ENCODE data around the gene ZNRF3.
"Not testable (repeated sequence)": the region's sequence is repeated elsewhere in the genome, so short reads cannot be mapped to it uniquely, and the experiment has no call there.

The ZNRF3 gene

DNA sequence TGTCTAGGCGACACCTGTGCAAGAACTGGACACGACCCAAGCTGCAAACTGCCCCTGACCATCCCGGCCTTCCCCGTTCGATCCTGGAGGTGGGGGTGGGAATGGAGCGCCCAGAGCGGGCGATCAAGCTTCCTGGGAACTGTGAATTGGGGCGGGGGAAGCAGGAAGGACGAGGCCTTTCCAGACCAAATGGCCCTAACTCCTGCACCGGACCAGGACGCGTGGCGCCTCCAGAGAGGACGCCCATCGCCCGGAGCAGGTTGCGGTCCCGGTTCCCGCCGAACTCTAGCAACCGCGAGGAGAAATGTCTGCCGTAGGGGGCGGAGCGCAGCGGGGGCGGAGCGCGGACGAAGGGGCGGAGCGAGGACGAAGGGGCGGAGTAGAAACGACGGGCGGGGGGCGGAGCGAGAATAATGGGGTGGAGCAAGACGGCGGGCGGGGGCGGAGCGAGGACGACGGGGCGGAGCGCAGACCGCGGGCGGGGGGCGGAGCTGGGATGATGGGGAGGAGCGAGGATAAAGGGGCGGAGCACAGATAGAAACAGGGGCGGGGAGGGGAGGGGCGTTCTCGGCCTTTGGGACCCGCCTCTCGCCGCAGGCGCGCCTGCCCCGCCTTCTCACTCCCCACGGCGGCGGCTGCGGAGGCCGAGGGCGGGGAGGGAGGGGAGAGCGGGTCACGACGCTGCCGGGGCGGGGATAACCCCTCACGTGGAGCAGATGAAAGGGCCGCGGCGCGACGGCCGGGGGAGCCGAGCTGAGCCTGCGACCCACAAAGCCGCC is at the start of gene ZNRF3:
ZNRF3 (plus strand) TSS at position 695 of the 779 bp plus-strand sequence. CDS start 195 bp downstream, outside the sequence.
- Mint-ChIP-seq H3K36me3 (peaks cover 2% of the 10 kb centered on the region), H3K4me1 (ENCODE audit: low read depth) (peaks cover 19% of the 10 kb centered on the region), H3K9me3 (ENCODE audit: low read depth) (no peaks in the 10 kb centered on the region), H3K4me3 (peak within 1 kb of the TSS; percentile 85), H3K27me3 (peaks cover 9% of the 10 kb centered on the region), H3K27ac (peak within 1 kb of the TSS; percentile 68)

- no peak overlapping the region for H3K27ac Mint-ChIP-seq
- no peaks in the 10 kb centered on the region for H3K4me1 Mint-ChIP-seq (ENCODE audit: low read depth)
- no peaks in the 10 kb centered on the region for H3K9me3 Mint-ChIP-seq (ENCODE audit: low read depth)
- no peak overlapping the region for H3K4me3 Mint-ChIP-seq
- peaks cover 4% of the 10 kb centered on the region for H3K36me3 Mint-ChIP-seq
- H3K27me3 Mint-ChIP-seq: no peaks in the 10 kb centered on the region
Observed at GRCh38 chr22:28835630-28836189, 47.7 kb upstream of the ZNRF3 start.

DNA sequence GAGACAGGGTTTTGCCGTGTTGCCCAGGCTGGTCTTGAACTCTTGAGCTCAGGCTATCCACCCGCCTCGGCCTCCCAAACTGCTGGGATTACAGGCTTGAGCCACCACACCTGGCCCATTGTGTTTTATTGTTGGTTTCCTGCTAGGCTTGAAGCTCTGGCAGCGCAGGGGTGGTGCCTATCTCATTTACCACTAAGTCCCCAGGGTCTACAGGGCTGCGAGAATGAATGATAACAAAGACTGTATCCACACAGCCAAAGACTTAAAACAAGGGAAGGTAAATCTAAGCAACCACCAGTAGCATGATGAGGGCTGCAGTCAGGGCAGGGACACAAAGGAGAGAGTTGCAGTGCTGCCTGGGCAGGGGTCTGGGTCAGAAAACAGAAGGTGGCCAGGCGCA is 45.7 kb upstream of the ZNRF3 start:
- H3K27me3 Mint-ChIP-seq: no peaks in the 10 kb centered on the region
- no peaks in the 10 kb centered on the region for H3K4me1 Mint-ChIP-seq (ENCODE audit: low read depth)
- no peak overlapping the region for H3K27ac Mint-ChIP-seq
- no peak overlapping the region for H3K4me3 Mint-ChIP-seq
- H3K9me3 Mint-ChIP-seq (ENCODE audit: low read depth): no peaks in the 10 kb centered on the region
- H3K36me3 Mint-ChIP-seq: peaks cover 4% of the 10 kb centered on the region

DNA sequence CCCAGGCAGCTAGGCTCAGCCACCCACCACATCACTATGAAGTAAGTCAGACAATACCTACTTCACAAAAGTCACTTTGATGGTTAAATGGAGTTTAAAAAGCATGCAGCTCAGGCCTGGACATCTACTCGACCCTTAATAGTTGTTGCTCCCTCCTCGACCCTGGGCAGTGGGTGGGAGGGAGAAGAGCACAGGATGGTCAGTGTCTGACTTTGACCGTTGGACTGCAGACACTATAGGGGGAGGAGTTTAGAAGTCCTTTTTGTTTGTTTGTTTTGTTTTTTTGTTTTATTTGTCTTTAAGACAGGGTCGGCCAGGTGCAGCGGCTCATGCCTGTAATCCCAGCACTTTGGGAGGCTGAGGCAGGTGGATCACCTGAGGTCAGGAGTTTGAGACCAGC is 44.4 kb upstream of the ZNRF3 start:
- H3K27ac Mint-ChIP-seq: no peak overlapping the region
- no peaks in the 10 kb centered on the region for H3K27me3 Mint-ChIP-seq
- H3K9me3 Mint-ChIP-seq (ENCODE audit: low read depth): no peaks in the 10 kb centered on the region
- no peaks in the 10 kb centered on the region for H3K4me1 Mint-ChIP-seq (ENCODE audit: low read depth)
- H3K36me3 Mint-ChIP-seq: peaks cover 4% of the 10 kb centered on the region
- H3K4me3 Mint-ChIP-seq: no peak overlapping the region

GRCh38 chr22:28841111-28841510 is 42.3 kb upstream of the ZNRF3 start:
- Mint-ChIP-seq H3K36me3 (no peaks in the 10 kb centered on the region), H3K9me3 (ENCODE audit: low read depth) (no peaks in the 10 kb centered on the region), H3K27ac (no peak overlapping the region), H3K4me3 (no peak overlapping the region), H3K27me3 (no peaks in the 10 kb centered on the region), H3K4me1 (ENCODE audit: low read depth) (no peaks in the 10 kb centered on the region)

DNA sequence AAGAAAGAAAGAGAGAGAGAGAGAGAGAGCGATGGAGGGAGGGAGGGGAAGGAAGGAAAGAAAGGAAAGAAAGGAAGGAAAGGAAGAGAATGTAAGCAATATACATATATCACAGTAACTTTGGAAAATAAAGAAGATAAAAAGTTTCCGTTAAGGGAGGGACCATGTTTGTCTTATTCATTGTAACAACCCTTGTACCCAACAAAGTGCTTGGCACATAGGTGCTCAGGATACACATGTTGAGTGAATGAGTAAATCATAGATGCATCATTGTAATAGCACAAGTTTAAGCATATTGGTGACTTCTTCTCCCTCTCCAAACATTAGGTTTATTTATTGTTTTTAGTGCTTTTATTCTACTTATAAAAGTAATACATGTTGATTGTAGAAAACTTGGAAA is 39.7 kb upstream of the ZNRF3 start:
- no peaks in the 10 kb centered on the region for H3K4me1 Mint-ChIP-seq (ENCODE audit: low read depth)
- H3K27ac Mint-ChIP-seq: no peak overlapping the region
- no peaks in the 10 kb centered on the region for H3K9me3 Mint-ChIP-seq (ENCODE audit: low read depth)
- H3K36me3 Mint-ChIP-seq: no peaks in the 10 kb centered on the region
- H3K4me3 Mint-ChIP-seq: no peak overlapping the region
- no peaks in the 10 kb centered on the region for H3K27me3 Mint-ChIP-seq

DNA sequence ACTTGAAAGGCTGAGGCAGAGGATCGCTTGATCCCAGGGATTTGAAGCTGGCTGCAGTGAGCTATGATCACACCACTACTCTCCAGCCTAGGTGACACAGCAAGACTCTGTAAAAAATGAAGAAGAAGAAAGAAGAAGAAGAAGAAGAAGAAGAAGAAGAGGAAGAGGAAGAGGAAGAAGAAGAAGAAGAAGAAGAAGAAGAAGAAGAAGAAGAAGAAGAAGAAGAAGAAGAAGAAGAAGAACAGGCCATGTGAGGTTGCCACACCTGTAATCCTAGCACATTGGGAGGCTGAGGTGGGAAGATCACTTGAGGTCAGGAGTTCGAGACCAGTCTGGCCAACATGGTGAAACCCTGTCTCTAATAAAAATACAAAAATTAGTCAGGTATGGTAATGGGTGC is 39.1 kb upstream of the ZNRF3 start:
- H3K4me1 Mint-ChIP-seq (ENCODE audit: low read depth); H3K9me3 Mint-ChIP-seq (ENCODE audit: low read depth); H3K27me3 Mint-ChIP-seq; H3K27ac Mint-ChIP-seq; H3K36me3 Mint-ChIP-seq; H3K4me3 Mint-ChIP-seq: not testable (repeated sequence)

- peaks cover 4% of the 10 kb centered on the region for H3K36me3 Mint-ChIP-seq
- no peak overlapping the region for H3K4me3 Mint-ChIP-seq
- no peaks in the 10 kb centered on the region for H3K27me3 Mint-ChIP-seq
- no peaks in the 10 kb centered on the region for H3K4me1 Mint-ChIP-seq (ENCODE audit: low read depth)
- no peaks in the 10 kb centered on the region for H3K9me3 Mint-ChIP-seq (ENCODE audit: low read depth)
- no peak overlapping the region for H3K27ac Mint-ChIP-seq
Observed at GRCh38 chr22:28846994-28847393, 36.4 kb upstream of the ZNRF3 start.

DNA sequence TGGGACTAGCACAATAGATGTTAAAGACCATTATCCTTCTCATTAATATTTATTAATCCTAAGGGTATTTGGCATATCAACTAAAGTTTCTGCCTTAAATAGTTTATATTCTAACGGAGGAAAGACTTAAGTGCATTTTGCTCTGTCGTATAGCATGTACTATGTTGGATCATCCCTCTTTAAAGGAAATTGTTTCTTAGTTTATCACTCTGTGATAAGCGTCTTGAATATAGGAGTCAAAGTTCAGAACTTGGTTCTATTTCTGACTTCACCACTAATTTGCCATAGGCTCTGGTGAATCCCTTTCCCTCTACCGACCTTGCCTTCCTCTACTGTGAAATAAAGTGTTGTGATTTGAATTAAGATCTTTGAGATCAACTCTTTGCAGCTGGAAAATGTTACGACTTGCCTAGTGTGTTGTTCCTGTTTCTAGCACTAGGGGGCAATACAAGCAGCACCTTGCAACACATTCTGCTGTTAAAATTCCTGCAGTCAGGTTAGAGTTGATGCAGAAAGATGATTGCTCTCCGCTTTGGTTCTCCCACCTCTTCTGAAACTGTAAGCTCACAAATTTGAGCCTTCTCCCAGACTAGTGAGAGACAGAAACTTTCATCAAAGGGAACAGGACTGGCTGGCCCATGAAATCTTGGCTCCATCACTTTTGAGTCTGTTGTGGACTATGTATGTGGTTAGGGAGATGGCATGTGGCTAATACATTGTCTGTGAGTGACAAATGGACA is 27.8 kb upstream of the ZNRF3 start:
- no peaks in the 10 kb centered on the region for H3K27me3 Mint-ChIP-seq
- no peaks in the 10 kb centered on the region for H3K9me3 Mint-ChIP-seq (ENCODE audit: low read depth)
- H3K4me3 Mint-ChIP-seq: no peak overlapping the region
- H3K4me1 Mint-ChIP-seq (ENCODE audit: low read depth): no peaks in the 10 kb centered on the region
- no peak overlapping the region for H3K27ac Mint-ChIP-seq
- peaks cover 3% of the 10 kb centered on the region for H3K36me3 Mint-ChIP-seq

- peaks cover 3% of the 10 kb centered on the region for H3K36me3 Mint-ChIP-seq
- H3K4me3 Mint-ChIP-seq: no peak overlapping the region
- H3K4me1 Mint-ChIP-seq (ENCODE audit: low read depth): no peaks in the 10 kb centered on the region
- no peaks in the 10 kb centered on the region for H3K9me3 Mint-ChIP-seq (ENCODE audit: low read depth)
- H3K27me3 Mint-ChIP-seq: no peaks in the 10 kb centered on the region
- no peak overlapping the region for H3K27ac Mint-ChIP-seq
Observed at GRCh38 chr22:28856095-28856455, 27.3 kb upstream of the ZNRF3 start.

DNA sequence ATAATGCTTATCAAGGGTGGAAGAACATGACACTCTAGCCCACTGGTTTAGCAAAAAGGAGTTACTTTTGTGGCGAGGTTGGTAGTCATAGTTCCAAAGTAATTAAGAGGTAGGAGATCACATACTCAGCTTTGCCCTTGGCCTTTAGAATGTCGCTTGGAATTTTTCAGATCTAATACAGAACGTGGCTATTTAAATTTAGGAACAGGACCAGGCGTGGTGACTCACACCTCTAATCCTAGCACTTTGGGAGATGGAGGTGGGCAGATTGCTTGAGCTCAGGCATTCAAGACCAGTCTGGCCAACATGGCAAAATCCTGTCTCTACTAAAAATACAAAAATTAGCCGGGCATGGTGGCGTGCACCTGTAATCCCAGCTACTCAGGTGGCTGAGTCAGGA is 26.1 kb upstream of the ZNRF3 start:
- Mint-ChIP-seq H3K27me3 (no peaks in the 10 kb centered on the region), H3K36me3 (peaks cover 3% of the 10 kb centered on the region), H3K9me3 (ENCODE audit: low read depth) (no peaks in the 10 kb centered on the region), H3K4me3 (no peak overlapping the region), H3K4me1 (ENCODE audit: low read depth) (no peaks in the 10 kb centered on the region), H3K27ac (no peak overlapping the region)

- no peaks in the 10 kb centered on the region for H3K36me3 Mint-ChIP-seq
- H3K4me3 Mint-ChIP-seq: no peak overlapping the region
- H3K9me3 Mint-ChIP-seq (ENCODE audit: low read depth): no peaks in the 10 kb centered on the region
- H3K27ac Mint-ChIP-seq: no peak overlapping the region
- peaks cover 1% of the 10 kb centered on the region for H3K27me3 Mint-ChIP-seq
- no peaks in the 10 kb centered on the region for H3K4me1 Mint-ChIP-seq (ENCODE audit: low read depth)
Observed at GRCh38 chr22:28864878-28865596, 18.3 kb upstream of the ZNRF3 start.

DNA sequence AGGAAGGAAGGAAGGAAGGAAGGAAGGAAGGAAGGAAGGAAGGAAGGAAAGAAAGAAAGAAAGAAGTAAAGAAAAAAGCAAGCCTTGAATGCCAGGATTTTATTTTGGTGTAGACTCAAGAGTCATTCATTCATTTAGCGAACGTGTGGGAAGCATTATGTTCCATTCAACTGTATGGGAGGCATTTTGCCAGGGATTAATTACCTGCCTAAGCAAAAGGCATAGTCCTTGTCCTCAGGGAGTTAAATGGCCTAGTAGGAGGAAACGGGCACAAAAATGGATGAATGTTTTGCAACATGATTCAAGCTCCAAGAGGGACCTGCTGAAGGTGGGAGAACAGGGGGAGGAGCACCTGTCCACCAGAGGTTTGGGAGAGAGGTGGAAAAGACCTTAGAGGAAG is 16.2 kb upstream of the ZNRF3 start:
- Mint-ChIP-seq H3K9me3 (ENCODE audit: low read depth) (no peaks in the 10 kb centered on the region), H3K36me3 (no peaks in the 10 kb centered on the region), H3K27me3 (peaks cover 1% of the 10 kb centered on the region), H3K4me3 (no peak overlapping the region), H3K4me1 (ENCODE audit: low read depth) (no peaks in the 10 kb centered on the region), H3K27ac (no peak overlapping the region)

DNA sequence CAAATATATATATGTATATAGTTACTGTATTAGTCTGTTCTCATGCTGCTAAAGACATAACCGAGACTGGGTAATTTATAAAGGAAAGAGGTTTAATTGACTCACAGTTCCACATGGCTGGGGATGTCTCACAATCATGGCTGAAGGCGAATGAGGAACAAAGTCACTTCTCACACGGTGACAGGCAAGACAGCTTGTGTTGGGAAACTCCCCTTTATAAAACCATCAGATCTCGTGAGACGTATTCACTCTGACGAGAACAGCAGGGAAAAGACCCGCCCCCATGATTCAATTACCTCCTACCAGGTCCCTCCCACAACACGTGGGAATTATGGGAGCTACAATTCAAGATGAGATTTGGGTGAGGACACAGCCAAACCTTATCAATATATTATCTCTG is 15.0 kb upstream of the ZNRF3 start:
- not testable (repeated sequence) for H3K4me3 Mint-ChIP-seq; H3K4me1 Mint-ChIP-seq (ENCODE audit: low read depth); H3K27me3 Mint-ChIP-seq; H3K36me3 Mint-ChIP-seq; H3K27ac Mint-ChIP-seq; H3K9me3 Mint-ChIP-seq (ENCODE audit: low read depth)

- Mint-ChIP-seq H3K9me3 (ENCODE audit: low read depth) (no peaks in the 10 kb centered on the region), H3K36me3 (no peaks in the 10 kb centered on the region), H3K4me1 (ENCODE audit: low read depth) (peaks cover 5% of the 10 kb centered on the region), H3K27me3 (no peaks in the 10 kb centered on the region), H3K27ac (no peak overlapping the region), H3K4me3 (no peak overlapping the region)
Observed at GRCh38 chr22:28869736-28870135, 13.6 kb upstream of the ZNRF3 start.

All from activated naive CD8-positive, alpha-beta T cell (primary cell).